NCI-H187 (cell line): ENCODE measurements around the gene ANKRD9.

ENCODE experiments used
- DNase-seq, 2 experiments: peaks; one replicate each; lab custom pipeline; 2025; lab: John Stamatoyannopoulos, UW

The ANKRD9 gene

DNA sequence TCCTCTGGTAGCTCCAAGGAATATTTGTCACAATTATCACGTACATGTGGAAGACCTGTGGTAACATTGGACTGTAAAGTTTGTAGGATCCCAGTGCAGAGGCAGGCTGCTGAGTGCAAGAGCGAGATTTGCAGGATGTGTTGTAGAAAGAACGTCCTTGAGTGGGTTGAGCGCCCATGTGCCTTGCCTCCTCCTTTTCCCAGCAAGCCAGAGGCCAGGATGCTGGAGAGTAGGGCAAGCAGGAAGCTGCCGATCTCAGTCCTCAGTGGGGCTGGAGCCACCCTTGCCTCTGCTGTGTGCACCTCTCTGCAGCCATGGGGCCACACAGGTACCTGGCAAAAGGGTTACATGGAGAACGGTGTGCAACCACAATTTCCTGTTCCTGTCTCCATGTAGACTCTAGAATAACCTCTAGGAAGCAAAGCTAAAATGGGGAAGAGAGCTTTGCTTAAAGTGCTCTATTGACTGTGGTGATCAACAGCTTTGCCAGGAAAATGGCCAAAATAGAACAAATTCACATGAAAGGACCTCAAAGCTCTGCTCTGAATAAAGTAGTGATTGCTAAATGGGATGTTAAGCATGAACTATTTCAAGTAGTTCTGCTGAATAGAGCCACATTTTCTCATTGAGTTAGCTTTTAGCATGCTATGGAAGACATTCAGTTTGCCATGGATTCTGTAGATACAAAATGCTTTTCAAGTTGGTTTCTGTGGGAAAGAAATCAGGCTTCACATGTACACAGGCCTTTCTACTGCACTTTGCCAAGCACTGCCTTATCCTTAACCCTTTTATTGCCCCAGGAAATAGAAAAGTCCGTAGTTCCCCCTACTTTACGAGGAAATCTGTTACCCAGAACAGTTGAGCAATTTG lies 37.4 kb downstream of the ANKRD9 start:
- no peak for DNase-seq

DNA sequence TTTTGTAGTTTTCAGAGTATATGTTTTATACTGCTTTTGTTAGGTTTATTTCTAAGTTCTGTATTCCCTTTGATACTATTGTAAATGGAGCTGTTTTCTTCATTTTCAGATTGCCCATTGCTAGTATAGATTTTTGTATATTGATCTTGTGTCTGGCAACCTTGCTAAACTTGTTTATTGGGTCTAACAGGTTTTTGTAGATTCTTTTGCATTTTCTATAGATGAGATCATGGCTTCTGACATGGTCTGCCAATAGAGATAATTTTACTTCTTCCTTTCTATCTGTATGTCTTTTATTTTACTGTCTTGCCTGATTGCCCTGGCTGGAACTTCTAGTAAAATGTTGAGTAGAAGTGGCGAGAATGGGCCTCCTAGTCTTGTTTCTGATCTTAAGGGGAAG lies 40.3 kb downstream of the ANKRD9 start:
- no peak for DNase-seq

DNA sequence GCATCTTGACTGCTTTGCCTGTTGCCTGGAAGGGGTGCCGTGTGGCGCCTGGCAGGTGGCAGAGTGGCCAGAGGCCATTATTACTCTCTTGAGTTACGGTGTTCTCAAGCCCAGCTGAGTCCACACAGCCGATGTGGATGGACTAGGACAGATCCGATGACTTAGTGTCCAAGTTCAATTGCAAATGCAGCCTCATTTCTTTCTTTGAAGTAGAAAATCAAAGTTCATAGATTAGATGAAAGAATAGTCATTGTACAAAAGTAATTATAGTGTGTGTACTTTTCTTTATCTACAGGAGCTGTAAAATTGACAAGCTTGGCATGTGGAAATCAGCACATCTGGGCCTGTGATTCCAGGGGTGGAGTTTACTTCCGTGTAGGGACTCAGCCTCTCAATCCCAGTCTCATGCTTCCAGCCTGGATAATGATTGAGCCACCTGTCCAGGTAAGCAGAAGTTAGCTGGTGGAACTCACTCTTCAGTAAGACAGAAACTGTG lies 44.7 kb downstream of the ANKRD9 start:
- DNase-seq: no peak

DNA sequence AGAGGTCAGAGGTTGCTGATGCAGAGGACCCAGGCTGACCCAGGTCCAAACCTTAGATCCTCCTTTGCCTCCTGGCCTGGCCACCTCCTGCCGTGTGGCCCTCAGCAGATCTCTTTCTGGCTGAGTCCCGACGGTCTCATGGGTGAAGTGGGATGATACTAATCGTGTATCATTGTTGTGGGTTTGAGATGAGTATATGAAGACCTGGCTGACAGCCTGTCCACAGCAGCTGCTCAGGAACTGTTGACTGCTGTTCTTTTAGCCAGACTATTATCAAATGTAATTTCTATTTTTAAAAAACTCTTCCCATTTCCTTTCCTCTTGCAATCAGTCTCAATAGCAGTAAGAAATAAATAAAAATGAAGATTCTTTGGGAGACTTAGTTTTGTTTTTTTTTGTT lies 45.6 kb downstream of the ANKRD9 start:
- no peak for DNase-seq

DNA sequence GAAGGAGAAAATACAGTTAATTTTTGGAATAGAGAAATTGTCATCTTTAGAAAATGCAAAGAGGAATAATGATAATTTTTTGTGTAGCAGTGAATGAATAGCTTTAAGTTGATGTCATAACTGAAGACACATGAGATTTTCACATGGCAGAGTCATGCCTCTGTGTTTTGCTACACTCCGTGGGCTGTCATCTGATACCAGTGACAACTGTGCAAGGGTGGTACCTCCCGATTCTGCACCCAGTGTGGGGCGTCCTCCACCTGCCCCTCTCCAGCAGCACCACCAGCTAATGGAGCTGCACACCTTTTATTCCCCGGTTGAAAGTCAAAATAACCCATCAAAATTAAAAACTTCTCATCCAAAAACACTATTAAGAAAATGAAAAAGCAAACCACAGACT lies 47.2 kb downstream of the ANKRD9 start:
- no peak for DNase-seq

DNA sequence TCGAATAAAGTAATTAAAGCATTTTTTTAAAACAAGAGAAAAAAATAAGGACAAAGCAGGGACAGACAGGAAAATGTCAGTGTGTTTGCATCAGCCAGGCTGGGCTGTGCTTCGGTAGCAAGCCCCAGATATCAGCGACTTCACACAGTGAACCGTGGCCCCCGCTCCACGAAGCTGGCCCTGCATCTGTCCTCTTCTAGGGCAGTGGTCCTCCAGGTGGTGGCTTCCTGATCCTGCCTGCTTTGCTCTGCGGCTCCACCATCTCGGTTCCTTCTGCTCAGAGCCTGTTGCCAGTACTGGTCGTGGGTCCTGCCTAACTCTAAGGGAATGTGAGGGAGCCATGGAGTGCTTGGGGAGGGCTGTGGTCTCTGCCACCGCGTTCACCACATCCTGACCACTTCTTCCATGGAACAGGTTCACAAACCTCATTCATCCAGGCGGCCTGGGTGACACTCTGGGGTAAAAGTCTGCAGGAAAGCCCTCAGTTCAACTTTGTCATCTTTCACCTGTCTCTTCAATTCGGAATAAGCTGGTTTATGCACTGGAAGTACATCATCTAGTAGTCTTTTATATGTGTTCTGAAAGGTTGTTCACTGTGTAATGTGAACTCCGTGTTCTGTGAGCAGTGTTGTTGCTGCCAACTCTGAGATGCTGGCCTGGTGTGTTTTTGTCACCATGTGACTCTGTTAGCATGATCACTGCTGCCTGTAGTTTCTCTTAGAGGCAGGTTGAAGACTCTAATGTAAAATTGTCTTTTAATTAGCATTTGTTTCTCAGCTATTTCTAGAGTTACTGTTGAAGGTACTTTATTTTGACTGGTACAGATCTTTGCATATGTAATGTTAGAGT lies 47.9 kb downstream of the ANKRD9 start:
- no peak for DNase-seq

DNA sequence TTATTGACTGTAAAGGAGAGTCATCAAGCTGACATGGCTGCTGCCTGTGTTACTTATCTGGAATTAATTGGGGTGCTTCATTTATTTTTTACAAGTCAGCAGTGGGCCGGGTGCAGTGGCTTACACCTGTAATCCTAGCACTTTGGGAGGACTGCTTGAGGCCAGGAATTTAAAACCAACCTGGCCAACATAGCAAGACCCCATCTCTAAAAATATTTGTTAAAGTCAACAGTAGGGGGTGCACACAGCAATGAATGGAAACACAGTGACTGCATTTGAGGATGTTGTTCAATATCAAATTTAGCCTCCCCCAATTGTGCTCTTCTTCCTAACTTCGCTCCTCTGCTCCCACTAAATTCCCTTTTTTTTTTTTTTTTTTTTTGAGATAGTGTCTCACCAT lies 52.1 kb downstream of the ANKRD9 start:
- no peak for DNase-seq

DNA sequence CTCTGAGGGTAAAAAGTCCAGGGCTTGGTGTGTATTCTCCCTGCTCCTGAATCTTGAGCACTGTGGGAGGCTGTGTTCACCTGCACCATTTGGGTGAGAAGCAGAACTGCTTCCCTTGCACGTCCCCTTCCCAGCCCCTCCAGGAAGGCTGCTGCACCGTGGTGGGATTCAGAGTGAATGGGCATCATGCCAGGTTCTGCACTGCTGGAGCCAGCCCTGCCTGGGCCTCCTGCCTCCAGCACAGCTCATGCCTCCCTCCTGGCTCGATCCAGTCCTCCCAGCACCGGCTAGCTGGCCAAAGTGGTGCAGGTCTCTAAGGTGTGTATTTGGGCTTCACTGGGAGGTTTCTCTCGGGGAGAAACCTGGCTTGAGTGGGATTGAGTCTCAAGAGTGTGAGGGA lies 54.9 kb downstream of the ANKRD9 start:
- DNase-seq: no peak

DNA sequence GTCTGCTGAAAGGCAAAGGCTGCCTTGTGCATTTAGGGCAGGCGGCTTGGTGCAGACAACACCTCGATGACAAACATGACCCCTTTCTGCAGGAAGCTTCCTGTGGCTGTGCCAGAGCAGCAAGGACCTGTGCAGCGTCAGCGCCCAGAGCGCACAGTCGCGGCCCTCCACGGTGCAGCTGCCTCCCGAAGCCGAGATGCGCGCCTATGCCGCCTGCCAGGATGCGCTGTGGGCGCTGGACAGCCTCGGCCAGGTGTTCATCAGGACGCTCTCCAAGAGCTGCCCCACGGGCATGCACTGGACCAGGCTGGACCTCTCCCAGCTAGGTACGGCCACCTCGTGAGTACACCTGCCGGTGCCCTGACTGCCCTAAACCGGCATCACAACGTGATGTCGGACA lies 57.3 kb downstream of the ANKRD9 start:
- no peak for DNase-seq
